Epithelial cell of umbilical artery (primary cell): Measurements from ENCODE around the gene ZBTB25. TPM values are rescaled to one million over a fixed set of nuclear protein-coding genes. Genes with fewer than 3 reads are reported as not detected.

Source experiments
- total RNA-seq: library from RNA; depleted of rRNA; stranded (reverse); fragments of >200 nt; gene quantifications from 2 replicates; pipeline ENCODE4 v1.2.3, GENCODE V29; 2014

ZBTB25 gene, protein sequence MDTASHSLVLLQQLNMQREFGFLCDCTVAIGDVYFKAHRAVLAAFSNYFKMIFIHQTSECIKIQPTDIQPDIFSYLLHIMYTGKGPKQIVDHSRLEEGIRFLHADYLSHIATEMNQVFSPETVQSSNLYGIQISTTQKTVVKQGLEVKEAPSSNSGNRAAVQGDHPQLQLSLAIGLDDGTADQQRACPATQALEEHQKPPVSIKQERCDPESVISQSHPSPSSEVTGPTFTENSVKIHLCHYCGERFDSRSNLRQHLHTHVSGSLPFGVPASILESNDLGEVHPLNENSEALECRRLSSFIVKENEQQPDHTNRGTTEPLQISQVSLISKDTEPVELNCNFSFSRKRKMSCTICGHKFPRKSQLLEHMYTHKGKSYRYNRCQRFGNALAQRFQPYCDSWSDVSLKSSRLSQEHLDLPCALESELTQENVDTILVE
- 1.9 and 5.9 TPM in 2 replicates for total RNA-seq

DNA sequence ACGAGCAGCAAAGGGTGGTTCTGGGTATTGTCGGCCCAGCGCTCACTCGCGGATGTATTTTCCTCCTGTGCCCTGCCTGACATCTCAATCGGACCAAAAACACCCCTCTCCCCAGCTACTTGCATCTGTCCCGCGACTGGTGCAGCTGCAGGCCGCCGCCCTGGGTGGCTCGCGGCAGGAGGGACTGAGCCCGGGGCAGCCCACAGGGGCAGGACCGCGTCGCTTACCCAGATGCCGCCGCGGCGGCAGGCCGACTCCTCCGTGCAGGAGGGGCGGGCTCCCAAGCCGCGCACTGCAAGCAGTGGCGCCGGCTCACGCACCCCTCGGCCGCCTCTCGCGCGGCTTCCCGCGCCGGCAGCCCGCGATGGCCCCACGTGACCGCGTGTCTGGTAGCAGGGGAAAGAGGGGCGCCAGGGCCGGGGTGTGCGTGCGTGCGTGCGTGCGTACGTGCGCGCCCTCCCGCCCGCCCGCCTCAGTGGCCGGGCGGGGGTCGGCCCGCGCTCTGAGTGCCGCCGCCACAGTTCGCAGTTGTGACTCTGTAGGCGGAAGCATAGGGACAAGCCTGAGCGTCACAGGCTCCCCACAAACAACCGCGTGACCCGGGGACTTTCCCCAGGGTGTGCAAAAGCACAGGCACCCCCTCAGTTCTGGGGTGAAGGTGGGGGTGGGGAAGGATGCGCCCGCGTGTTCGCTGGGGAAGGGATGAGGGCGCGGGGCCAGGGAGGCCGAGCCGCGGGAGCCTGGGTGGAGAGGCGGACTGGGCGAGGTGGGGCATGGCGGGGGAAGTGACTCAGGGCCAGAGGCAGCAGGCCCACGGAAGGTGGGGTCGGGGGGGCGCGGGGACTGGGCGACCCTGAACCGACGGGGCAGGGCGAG, at the start of gene ZBTB25:
Gene ZBTB25, minus strand, starts transcription at position 405 of the 876 bp plus-strand sequence. CDS start 13,305 bp downstream, outside the sequence.

DNA sequence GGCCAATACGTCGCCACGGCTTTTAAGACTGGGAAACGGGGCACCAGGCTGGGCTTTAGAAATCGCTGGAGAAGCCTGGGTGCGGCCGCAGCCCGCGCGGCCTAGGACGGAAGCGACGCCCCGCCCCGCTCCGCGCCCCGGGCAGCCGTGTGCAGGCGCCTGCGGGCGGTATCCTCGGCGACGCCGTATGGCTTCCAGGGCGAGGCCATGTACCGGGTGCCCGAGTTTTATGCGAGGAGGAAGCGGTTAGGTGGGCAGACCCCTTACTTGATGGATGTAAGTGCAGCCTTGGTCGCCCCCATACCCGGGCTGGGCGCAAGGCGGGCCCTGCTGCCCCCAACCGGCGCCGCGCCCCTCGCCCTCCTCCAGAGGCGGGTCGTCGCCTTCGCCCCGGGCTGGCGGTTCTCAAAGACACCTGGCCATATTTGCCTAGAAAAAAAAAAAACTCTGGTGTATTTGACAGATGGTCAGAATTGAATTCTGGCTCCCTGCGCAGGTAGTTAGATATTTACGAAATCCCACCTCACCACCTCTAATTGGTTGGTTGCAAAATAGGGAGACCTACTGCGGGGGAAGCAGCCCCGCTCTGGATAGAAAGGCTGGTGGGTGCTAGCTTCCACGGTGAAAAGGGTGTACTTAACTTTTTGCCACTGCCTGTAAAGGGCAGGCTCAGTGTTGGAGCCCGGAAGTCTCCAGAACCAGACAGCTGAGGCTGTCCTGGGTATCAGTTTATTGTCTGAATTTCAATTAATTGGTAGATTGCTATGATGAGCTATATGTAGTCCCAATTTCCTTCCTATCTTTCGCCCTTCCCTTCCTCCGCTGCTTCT, 46.4 kb upstream of the ZBTB25 start, which contains the start of gene PPP1R36:
Gene PPP1R36, plus strand, starts transcription at position 171 of the 830 bp plus-strand sequence. Its CDS starts 37 bp downstream, at position 208.

DNA sequence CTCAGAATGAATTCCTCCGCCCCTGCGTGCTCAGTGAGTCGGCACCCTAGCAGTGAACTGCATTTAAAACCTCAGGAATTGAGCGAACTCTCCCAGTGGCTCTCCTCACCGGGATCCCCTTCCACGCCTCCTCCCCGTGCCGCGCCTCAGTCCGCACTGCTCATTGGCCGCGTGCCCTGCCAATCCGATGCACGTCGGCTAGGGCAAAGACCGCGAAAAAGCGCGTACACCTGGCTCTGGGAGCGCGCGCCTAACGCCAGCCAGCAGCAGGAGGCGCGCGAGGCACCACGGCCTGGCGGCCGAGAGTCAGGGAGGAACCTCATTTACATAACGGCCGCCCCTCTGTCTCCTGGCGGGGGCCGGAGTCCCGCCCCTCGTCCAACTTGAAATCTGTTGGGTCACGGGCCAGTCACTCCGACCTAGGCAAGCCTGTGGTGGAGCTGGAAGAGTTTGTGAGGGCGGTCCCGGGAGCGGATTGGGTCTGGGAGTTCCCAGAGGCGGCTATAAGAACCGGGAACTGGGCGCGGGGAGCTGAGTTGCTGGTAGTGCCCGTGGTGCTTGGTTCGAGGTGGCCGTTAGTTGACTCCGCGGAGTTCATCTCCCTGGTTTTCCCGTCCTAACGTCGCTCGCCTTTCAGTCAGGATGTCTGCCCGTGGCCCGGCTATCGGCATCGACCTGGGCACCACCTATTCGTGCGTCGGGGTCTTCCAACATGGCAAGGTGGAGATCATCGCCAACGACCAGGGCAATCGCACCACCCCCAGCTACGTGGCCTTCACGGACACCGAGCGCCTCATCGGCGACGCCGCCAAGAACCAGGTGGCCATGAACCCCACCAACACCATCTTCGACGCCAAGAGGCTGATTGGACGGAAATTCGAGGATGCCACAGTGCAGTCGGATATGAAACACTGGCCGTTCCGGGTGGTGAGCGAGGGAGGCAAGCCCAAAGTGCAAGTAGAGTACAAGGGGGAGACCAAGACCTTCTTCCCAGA, 36.9 kb upstream of the ZBTB25 start, which contains the start of gene HSPA2:
Gene HSPA2, plus strand, starts transcription at position 534 of the 995 bp plus-strand sequence. Its CDS starts 109 bp downstream, at position 643.

DNA sequence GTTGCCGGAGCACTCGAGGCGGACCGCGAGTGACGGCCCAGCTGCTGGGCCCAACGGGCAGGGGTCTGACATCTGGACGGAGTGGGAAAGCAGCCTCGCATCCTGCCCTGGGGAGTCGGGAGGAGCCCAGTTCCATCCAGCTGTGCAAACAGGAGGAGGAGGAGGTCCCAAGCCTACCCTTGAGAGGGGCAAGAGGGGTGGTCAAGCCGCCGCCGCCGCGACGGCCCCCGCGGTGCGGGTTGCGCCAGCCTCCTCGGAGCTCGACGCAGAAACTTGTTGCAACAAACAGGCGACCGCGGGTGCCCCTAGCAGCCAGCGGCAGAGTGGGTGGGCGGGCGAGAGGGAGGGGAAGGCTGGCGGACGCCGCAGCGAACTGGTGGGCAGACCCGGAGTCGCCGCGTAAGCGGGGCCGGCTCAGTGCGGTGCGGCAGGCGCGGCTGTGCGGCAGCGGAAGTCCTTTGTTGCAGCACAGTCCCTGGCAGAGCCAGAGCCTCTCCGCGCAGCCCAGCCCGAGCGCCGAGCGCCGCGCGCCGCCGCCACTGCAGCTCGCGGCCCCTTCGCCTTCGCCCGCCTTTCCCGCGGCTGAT, 765 bp upstream of the ZBTB25 start, which contains the start of gene ZBTB1:
Gene ZBTB1, plus strand, starts transcription at position 461 of the 587 bp plus-strand sequence. CDS start 16,735 bp downstream, outside the sequence.

DNA sequence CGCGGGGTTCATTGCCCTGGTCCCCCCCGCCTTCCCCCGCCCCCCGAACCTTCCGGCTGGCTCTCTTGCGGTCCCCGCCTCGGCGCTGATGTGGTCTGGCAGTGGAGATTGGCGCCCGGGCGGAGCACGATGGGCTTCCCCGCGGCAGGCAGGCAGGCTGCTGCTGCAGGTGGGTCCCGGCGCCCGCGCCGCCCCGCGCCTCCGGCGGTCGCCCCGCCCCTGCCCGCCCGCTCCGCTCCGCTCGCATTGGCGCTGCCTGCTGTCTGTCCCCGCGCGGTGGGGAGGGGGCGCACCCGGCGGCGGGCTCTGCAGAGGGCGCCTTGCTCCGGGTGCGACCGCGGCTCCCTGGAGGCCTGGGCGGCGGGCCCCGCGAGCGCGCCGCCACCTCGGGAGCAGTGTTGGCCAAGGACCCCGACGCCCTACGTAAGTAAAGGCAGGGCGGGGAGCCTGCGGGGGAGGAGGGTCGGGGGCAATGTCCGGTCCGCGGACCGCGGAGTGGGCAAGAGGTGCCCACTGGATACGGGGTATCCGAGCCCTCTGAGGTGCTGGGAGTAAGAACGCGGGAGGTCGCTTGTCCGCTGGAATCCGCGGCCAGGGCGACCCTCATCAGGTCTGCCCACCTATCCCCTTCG, 38.3 kb downstream of the ZBTB25 start, which contains the start of gene AKAP5:
Gene AKAP5, plus strand, starts transcription at position 309 of the 632 bp plus-strand sequence. CDS start 2,896 bp downstream, outside the sequence.

Other genes with a start within 250 kb of the ZBTB25 start
- 0.30 TPM in 1 of 2 replicates, not detected in the other for gene ESR2, start 209.5 kb downstream of the ZBTB25 start, total RNA-seq
- gene MTHFD1, start 115.5 kb downstream of the ZBTB25 start, total RNA-seq = 38.7 and 66.3 TPM in 2 replicates
- 0.65 and 1.2 TPM in 2 replicates for gene AKAP5, start 38.3 kb downstream of the ZBTB25 start, total RNA-seq
- 43.5 and 48.7 TPM in 2 replicates for gene ZBTB1, start 932 bp upstream of the ZBTB25 start, total RNA-seq
- 2.9 and 3.6 TPM in 2 replicates for gene HSPA2, start 36.9 kb upstream of the ZBTB25 start, total RNA-seq
- gene PPP1R36, start 46.1 kb upstream of the ZBTB25 start, total RNA-seq = 0.32 and 0.61 TPM in 2 replicates
- 1.9 and 4.1 TPM in 2 replicates for gene PLEKHG3, start 200.6 kb upstream of the ZBTB25 start, total RNA-seq